ENCODE data around the gene ARHGAP30. TPM values are rescaled to one million over a fixed set of nuclear protein-coding genes. Genes with fewer than 3 reads are reported as not detected.

Gene ARHGAP30
- total and polyA plus RNA-seq, 2 of the 8 experiments (the other 6 are each of a cell fraction or from before 2014, with no cell fraction given): 0.27 to 0.39 TPM

- H4K8ac ChIP-seq (ENCODE audit: extremely low read depth, insufficient read depth, low read length): no peak overlapping the region
- no peaks in the 10 kb centered on the region for H3K36me3 ChIP-seq (ENCODE audit: control insufficient read depth in 2 of 4, insufficient read depth in 4 of 4, low read length in 3 of 4)
- H3K27me3 ChIP-seq (replicated peaks in 1 of 4; ENCODE audit: control insufficient read depth in 3 of 4, extremely low read depth in 1 of 4, insufficient read depth in 3 of 4, low read length in 3 of 4): no peaks in the 10 kb centered on the region
- H3K4ac ChIP-seq (replicated peaks; ENCODE audit: insufficient read length, low read depth, low read length): no peak overlapping the region
- no peak overlapping the region for H2BK5ac ChIP-seq (ENCODE audit: low read depth, low read length)
- no peak overlapping the region for H3K4me2 ChIP-seq (ENCODE audit: insufficient read depth in 1 of 2, low read depth in 2 of 2, low read length in 2 of 2)
- H2AFZ ChIP-seq (ENCODE audit: low read length): no peak overlapping the region
- H2AK5ac ChIP-seq (ENCODE audit: low read depth, low read length): no peak overlapping the region
- no peak overlapping the region for H3K14ac ChIP-seq (ENCODE audit: insufficient read length)
- H3K4me3 ChIP-seq (ENCODE audit: extremely low read depth in 1 of 4, insufficient read depth in 2 of 4, low read depth in 3 of 4, low read length in 4 of 4): no peak overlapping the region
- H2BK120ac ChIP-seq (replicated peaks; ENCODE audit: low read depth, low read length): no peak overlapping the region
- no peak overlapping the region for H4K5ac ChIP-seq (ENCODE audit: insufficient read length, low read depth, low read length)
- DNase-seq (ENCODE audit: low read depth in 1 of 2, low spot score in 2 of 2): no peak
- TF ChIP-seq CREB1 (IDR thresholded peaks at IDR 0.05): no peak
- TF ChIP-seq JUND (IDR thresholded peaks at IDR 0.05; ENCODE audit: low read length): no peak
- TF ChIP-seq, protein P1, sequence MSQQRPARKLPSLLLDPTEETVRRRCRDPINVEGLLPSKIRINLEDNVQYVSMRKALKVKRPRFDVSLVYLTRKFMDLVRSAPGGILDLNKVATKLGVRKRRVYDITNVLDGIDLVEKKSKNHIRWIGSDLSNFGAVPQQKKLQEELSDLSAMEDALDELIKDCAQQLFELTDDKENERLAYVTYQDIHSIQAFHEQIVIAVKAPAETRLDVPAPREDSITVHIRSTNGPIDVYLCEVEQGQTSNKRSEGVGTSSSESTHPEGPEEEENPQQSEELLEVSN (IDR thresholded peaks at IDR 0.05): no peak
- TF ChIP-seq SRF (IDR thresholded peaks at IDR 0.05; ENCODE audit: low read depth, low read length): no peak
- no peak for TF ChIP-seq FOSL1 (IDR thresholded peaks at IDR 0.05; ENCODE audit: insufficient read depth, low read depth, low read length)
- H3K56ac ChIP-seq (replicated peaks; ENCODE audit: insufficient read length, low read depth, low read length): no peak overlapping the region
- H3K9me3 ChIP-seq (ENCODE audit: insufficient read depth in 2 of 2, low read depth in 1 of 2, low read length in 1 of 2): no peaks in the 10 kb centered on the region
- CTCF ChIA-PET (ENCODE audit: partially characterized antibody): interaction anchor here (1.3 to 11.9 kb wide), 5 partner anchors 12 to 132 kb away, joined by 3 to 156 read pairs (median 5); partner anchors contain the start of genes ARHGAP30, ITLN2 and KLHDC9
- H3K27ac ChIP-seq (ENCODE audit: low read depth, low read length): no peak overlapping the region
- no peak overlapping the region for H2BK20ac ChIP-seq (ENCODE audit: low read length)
- no peaks in the 10 kb centered on the region for H3K79me2 ChIP-seq (ENCODE audit: control insufficient read depth in 1 of 2, insufficient read depth in 2 of 2, low read length in 2 of 2)
- no peak for FAIRE-seq
- no peaks in the 10 kb centered on the region for H3K79me1 ChIP-seq (ENCODE audit: low read depth, low read length)
- no peaks in the 10 kb centered on the region for H4K20me1 ChIP-seq (replicated peaks in 1 of 2; ENCODE audit: control insufficient read depth in 1 of 2, insufficient read depth in 2 of 2, low read length in 2 of 2)
- peaks cover 2% of the 10 kb centered on the region; the same call in 1 of the 2 replicates for H3K23me2 ChIP-seq (ENCODE audit: low read depth, low read length)
- POLR2A ChIA-PET (ENCODE audit: partially characterized antibody): no interaction called here
- H3K18ac ChIP-seq (ENCODE audit: extremely low read depth, low read length): no peak overlapping the region
- peaks cover 0 to 12% (median 0%) of the 10 kb centered on the region in 4 experiments; a peak in 3 of 7 replicates for H3K4me1 ChIP-seq (replicated peaks in 1 of 4; ENCODE audit: control insufficient read depth in 3 of 4, insufficient read depth in 4 of 4, low read length in 3 of 4)
- 85% methylated on average over 4 of the region's 4 CpGs; no CpG with 5 or more reads in 1 of the 2 experiments for WGBS, 2 experiments (ENCODE audit: extremely low coverage in 1 of 2, insufficient coverage in 1 of 2, insufficient read length in 1 of 2, insufficient replicate concordance in 2 of 2, low coverage in 1 of 2, low lambda C conversion rate in 2 of 2, missing lambda C conversion rate in 1 of 2)
- 0 out of 7 replicates have a peak overlapping the region, but pooled peaks of 1 of the 4 experiments have one; percentile 8 for H3K9ac ChIP-seq (replicated peaks in 1 of 4; ENCODE audit: extremely low read depth in 1 of 4, low read depth in 3 of 4, low read length in 3 of 4)
- H4K91ac ChIP-seq (replicated peaks; ENCODE audit: insufficient read length, low read length): no peak overlapping the region
- H2BK15ac ChIP-seq (ENCODE audit: low read length): no peak overlapping the region
- H2BK12ac ChIP-seq (ENCODE audit: low read depth, low read length): no peak overlapping the region; the same call in 1 of the 2 replicates
- H3K23ac ChIP-seq (ENCODE audit: insufficient read length): no peak overlapping the region
Measured at GRCh38 chr1:161086457-161086856, 16.8 kb upstream of the ARHGAP30 start.

All from H1 (cell line).